GM18909 (cell line): ENCODE data around the gene LAPTM4A.
"Not testable (repeated sequence)": the region's sequence is repeated elsewhere in the genome, so short reads cannot be mapped to it uniquely, and the experiment has no call there.

Experiments used
- ATAC-seq: cut with Tn5 transposase; IDR thresholded peaks from one replicate; pipeline ENCODE4 v1.9.1; 2021; ENCODE audit warnings: mild to moderate bottlenecking; ENCODE audit not compliant: unreplicated experiment, poor library complexity

The LAPTM4A gene

DNA sequence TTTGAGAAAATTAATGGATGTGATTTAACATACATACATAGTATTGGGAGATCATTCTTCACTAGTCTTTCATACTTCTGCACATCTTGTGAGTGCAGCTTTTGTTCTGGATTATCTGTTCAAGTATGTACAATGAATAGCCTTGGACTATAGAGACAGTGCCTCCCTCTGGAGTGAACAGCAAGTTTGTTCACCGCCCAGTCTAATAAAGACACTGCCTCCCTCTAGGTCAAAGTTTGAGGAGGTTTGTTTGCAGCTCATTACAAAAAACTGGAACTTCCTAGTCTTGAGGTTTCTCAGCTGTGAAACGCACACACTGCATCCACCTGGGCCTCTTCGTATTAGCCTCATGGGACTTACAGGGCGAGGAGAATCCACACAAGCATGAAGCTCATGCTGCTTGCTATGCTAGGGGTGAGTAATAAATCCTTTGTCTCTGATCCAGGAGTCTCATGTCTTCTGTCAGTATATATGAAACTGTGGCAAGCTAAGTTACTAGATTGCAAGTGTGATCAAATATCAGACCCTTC is 26.0 kb upstream of the LAPTM4A start:
- ATAC-seq, result no peak

DNA sequence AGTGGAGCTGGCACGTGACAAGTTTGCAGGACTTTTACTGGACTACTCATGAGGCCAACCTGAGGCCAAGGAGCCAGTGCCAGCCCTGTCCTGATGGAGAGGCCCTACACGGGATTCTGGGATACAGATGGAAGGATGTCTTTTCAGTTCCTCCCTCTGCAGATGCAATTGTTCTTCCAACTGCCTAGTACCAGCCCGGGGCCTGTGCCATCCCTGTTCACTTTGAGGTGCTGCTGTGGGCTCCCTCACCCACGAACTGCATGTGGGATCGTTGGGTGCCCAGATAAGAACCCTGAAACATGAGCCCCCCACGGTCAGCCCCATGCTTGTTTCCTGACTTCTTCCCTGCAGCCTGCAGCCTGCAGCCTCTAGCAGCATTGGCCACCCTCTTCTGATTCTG is 25.3 kb upstream of the LAPTM4A start:
- no peak for ATAC-seq

DNA sequence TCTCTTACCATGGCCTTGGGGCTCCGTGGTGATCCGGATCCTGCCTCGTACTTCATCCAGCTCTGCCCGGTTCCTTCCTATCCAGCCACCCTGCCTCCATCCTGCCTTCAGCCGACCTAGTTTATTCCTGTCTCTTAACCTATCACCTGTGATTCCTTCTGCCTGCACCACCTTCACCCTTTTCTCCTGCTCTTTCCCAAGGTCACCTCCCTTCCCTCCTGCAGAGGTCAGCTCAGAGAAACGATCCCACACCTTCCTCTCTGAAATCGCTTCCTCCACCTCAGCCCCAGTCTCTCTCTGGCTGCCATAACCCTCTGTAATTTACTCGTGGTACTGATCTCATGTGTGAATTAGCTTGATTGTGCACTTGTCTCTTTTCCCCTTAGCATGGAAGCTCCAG is 23.5 kb upstream of the LAPTM4A start:
- ATAC-seq, result no peak

DNA sequence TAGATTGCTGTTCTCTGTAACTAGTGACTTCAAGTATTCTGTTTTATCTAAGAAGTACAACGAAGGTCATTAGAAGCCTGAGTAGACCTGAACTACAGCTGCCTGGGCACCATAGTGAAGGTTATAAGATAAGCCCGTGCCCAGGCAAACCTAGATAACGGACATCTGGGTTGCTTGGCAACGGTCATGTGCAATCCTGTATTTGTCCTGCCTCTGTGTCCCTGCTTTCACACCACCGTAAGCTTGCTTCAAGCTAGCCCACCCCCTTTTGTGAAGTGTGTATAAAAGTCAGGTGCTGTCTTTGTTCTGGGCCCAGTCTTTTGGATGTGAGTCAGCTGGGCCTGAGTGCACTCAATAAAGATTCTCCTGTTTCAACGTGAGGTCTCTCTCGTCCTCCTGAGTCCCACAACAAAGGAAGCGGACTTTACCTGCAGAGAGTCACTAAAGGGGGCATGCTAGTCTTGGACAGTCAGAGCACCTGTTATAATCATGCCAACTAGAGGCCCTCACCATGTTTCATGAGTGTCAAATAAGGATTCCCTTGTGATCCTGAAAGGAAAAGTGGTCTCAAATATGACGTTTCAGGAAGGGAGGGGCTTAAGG is 22.7 kb upstream of the LAPTM4A start:
- not testable (repeated sequence) for ATAC-seq

DNA sequence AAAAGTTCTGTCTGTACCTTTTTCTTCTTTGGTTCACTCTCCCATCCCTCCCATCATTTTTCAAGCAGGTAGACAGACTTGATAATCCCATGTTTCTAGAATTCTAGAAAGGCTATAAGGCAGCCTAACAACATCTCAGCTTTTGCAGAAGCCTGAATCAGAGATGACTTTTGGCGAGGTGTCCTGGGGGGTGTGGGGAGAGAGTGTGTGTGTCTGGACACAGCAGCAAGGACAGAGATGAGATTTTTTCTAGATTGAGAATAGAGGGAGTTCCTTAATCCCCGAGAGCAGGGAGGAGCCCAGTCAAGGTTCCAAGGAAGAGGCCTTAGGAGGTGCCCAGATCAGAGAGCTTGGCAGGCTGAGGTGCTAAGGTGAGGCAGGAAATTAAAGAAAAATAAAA is 22.0 kb upstream of the LAPTM4A start:
- no peak for ATAC-seq

DNA sequence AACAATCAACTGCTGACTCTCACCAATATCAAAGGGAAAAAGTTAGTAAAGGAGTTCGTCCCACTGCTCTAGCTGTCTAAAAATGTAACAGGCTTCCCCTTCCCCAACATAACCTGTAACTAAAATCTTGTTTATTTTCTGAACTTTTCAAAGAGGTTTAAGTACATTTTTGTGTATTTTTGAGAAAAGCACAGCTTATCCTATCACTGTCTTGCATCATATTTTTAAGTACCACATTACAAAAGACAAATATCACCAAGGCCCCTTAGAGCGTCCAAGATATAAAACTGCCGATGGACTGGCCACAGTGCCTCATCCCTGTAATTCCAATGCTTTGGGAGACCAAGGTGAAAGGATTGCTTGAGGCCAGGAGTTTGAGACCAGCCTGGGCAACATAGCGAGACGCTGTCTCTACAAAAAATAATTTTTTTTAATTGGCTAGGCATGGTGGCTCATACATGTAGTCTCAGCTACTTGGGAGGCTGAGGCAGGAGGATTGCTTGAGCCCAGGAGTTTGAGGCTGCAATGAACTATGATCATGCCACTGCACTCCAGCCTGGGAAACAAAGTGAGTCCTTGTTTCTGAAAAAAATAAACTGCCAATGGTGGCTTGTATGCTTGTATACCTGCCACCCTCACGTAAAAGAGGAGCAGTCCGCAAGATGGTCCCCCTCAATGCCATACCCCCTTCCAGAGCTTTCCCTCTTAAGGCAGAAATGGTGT is 21.2 kb upstream of the LAPTM4A start:
- no peak for ATAC-seq

DNA sequence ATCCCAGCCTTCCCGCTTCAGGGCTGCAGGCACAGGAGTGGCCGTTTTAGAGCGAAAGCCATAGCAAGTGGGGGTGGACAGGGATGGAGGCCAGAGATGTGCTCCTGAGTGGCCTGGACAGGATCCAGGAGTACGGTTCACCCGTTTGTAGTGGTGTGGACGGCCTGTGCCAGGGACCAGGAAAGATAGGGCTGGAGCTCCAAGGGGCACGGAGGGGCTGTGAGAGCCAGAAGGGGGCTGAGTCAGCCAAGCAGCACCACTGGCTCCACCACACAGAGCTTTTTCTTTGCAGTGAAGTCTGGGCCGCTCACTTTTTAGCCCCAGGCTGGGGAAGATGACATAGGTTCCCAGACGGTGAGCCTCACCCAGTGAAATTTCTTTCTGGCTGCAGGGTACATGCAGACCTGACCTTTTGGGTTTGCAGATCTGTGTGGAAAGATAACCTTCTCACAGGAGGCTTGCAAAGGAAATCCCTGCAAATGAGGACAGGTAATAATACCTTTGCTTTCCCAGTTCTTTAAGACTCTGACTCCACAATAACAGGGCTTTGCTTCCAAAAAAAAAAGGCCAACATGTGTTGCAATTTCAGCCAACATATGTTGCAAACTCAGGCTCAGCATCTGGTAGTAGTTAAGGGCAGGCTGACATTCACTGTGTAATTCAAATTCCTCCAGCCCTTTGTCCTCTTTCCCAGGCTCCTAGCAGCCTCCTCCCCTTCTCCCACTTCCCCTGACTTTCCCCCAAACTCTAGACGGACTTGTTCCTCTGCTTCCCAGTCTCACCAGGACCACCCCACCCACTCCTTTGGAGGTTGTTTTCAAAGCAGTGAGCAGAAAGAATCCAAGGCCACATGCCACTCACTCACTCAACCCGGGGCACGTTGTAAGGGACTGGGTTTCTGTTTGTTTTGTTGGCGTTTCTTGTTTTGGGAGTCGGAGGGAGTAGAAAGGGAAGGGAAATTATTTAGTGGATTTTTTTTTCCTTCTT is 20.3 kb upstream of the LAPTM4A start:
- ATAC-seq, result no peak

DNA sequence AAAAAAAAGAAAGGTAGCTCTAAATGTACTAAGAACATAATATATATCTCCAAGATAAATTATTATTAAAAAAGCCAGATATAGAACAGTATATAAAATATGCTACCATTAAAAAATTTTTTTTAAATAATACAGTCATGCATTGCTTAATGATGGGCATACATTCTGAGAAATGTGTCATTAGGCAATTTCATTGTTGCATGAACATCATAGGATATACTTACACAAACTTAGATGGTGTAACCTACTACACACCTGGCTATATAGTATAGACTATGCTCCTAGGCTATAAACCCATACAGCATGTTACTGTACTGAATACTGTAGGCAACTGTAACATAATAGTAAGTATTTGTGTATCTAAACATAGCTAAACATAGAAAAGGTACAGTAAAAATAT is 18.3 kb upstream of the LAPTM4A start:
- ATAC-seq, result no peak

DNA sequence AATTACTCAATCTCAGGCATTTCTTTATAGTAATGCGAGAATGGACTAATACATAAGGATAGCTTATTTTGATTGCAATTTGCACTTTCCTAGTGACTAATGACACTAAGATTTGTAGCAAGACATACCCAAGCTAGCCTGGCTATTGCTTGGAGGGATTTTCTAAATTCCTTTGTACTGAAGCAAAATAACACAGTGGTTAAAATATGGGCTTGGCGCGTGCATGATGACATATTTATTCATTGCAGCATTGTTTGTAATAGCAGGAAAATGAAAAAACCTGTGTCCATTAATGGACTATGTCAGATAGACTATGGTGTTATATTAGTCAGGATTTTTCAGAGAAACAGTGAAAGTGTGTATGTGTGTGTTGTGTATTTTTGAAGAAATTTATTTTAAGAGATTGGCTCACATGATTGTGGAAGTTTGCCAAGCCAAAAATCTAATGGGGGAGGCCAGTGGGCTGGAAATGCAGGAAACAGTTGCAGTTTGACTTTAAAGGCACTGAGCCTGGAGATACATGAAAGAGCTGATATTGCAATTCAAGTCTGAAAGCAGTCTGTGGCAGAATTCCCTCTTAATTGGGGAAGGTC is 16.7 kb upstream of the LAPTM4A start:
- ATAC-seq, result no peak

DNA sequence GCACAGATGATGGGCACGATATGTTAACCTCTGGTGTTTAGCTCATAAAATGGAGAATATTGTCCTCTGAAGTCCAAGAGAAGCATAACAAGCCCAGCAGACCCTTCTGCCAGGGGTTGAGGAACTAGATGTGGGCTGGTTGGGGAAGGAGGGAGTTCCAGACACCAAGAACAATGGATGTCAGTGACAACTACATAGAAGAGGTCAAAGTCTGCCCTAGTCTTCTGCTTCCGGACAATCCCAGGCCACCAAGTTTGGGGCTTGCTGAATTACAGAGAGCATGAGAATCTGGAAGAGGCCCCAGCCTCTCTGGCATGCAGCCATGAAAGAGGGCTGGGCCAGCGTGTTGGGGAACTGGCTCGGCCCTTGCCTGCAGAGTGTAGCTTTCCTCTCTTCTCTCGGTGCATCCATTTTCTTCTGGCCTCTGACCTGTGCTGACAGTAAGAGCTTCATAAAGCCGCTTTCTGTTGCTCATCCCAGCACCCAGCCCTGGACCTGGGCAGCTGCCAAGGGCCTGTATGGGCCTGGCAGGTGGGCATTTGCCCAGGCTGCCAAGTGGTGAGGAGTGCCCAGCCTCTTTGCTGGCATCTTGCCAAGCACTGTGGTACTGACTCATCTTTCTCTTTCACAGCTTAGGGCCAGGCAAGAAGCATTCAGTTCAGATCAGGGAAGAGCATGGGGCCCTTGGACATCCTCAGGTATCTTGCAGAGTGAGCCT is 14.6 kb upstream of the LAPTM4A start:
- no peak for ATAC-seq

DNA sequence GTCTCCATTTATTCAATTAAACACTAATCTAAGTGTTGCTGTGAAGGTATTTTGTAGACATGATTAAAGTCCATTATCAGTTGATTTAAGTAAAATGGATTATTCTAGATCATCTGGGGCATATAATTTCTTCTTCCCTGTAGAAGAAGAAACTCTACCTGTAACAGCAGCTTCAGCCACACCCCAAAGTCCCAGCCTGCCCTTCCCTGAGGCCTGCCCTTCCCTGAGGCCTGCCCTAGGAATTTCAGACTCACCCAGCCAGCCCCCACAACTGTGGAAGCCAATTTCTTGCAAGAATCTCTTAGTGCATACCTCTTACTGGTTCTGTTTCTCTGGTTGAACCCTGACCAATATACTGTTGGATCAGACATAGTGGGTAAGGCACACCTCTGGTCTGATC is 13.4 kb upstream of the LAPTM4A start:
- no peak for ATAC-seq

DNA sequence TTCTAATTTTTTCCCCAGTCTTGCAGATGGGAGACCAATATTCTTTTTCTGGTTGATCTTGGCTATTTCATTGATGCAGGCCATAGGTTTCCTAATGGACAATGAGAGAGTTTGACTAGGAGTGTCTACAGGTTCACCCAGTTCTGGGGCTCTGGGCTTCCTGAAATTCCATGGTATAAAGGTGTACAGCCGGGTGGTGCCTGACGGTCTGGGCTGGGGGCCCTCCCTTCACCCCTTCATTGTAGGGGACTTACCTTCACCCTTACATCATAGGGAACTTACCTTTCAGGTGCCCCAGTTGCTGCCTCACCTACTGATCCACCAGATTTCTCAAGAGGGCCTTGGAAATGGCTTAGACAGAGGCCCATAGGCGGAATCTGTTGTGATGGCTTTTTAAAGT is 13.0 kb upstream of the LAPTM4A start:
- no peak for ATAC-seq

DNA sequence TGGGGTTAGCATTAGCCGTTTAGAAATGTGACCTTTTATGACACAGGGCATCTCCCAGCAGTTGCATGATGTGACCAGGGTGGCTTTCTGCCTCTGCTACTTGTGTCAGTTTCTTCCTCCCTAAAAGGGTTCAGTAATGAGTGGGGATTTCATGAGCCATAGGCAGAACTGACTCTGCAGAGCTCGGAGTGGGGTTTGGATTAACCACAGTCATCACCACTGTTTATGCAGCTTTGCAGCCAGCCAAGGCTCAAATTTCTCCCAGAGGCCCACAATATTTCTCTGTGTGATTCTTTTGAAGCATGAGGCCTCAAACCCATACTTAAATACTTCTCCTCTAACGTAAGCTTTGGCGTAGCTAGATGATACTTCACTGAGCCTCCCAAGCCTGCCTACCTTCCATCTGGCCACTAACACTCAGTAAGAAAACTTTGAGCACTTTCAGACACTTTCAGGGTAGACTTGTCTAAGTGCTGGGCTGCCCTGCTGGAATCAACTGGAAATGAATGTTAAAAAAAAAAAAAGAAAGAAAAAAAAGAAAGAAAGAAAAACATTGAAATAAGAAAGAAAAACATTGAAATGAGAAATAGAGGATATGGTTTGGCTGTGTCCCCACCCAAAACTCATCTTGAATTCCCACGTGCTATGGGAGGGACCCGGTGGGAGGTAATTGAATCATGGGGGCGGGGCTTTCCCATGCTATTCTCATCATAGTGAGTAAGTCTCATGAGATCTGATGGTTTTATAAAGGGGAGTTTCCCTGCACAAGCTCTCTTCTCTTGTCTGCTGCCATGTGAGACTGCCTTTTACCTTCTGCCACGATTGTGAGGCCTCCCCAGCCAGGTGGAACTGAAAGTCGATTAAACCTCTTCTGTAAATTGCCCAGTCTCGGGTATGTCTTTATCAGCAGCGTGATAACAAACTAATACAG is 11.5 kb upstream of the LAPTM4A start:
- ATAC-seq, result no peak

DNA sequence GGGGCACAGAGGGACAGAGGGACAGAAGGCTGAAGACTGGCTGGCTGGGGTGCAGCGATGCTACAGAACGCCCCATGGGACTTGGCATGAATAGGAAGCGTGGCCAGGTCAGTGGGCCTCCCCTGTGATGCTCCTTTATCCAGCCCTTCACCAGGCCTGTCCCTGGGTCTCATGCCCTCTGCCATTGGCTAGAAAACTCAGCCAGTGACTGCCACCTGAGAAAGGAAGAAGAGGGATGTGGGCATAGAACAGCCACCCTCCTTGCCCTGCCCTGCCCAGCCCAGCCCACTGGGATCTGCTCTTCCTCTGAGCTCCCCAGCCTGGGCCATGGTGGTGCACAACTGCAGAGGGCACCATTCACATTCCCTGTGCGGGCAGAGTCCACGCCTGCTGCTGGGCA is 10.5 kb upstream of the LAPTM4A start:
- no peak for ATAC-seq

DNA sequence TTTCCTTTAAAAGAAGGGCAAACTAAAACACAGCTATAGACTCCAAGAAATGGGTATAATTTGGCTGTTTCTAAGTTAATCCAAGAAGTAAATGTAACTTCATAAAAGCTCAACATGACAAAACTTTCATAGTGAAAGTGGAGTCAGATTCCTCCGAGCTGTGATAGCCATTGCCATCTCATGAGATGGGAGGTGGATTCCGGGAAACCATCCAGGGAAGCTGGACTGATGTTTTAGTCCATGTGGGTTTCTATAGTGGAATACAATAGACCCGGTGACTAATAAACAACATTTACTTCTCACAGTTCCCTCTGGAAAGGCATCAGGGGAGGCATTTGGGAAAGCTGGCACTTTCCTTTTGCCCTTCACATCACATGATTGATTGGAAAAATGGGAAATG is 10.0 kb upstream of the LAPTM4A start:
- no peak for ATAC-seq

DNA sequence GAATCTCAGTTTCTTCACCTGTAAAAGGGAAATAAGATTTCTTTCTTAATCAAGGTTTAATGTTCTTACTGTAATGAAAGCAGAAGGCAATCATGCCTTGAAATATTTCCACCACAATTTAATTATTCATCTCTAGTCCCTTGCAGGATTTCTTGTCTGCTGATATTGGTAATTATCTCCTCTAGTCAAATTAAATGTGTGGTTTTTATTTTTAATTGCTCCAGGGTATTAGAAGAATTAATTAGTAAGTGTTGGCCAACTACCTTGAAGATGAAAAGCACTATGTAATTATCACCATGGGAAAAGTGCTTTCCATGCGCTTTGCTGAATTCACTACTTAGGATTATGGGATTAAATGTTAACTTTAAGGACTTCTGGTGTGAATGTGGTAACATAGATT is 8.7 kb upstream of the LAPTM4A start:
- ATAC-seq, result no peak

DNA sequence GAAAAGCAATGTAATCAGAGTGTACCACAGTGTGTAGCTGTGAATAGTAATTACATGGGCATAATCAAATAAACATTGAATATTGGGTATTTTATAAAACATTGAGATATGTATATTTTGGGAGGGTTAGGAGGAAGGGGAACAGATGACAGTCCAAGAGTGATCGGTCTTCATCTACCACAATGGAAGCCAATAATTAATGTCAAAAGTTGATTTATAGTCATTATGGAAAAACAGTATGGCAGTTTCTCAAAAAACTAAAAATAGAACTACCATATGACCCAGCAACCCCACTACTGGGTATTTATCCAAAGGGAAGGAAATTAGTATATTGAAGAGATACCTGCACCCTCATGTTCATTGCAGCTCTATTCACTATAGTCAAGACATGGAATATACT is 5.8 kb upstream of the LAPTM4A start:
- no peak for ATAC-seq

DNA sequence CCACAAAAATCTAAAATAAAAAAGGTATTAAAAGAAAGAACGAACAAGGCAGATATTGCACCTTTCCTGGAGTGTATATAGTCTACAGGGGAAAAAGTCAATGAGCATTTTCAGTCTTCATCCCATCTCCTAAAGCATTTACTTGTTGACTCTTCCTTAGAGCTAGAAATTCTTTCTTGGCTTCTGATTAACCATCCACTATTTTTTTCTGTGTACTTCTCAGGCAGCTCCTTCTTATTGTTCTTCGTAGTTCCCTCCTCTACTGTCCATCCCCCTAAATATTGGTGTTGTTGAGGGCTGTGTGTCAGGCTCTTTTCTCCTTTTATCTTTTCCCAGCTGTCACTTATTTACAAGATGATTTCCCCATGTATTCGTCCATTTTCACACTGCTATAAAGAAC is 3.5 kb upstream of the LAPTM4A start:
- no peak for ATAC-seq

DNA sequence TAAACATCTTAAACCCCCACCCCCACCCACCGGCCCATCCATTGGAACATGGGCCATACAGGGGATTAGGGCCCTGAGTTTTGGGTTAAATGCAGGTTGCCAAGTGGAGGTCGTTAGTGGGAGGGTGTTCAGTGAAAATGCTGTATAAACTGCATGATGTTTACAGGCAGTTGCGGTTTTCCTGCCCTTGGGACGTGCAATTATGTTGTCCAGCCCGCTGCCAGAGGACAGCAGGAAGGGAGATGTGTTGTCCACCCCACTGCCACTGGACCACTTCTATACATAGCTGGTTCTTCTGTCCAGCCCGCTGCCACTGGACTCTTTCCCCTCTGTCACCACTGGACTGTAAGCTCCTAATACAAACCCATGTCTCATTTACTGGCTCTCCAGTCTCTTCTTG is 2.7 kb upstream of the LAPTM4A start:
- ATAC-seq, result no peak
